Keratinocyte (primary cell): Measurements from ENCODE around the gene FDXR. TPM values are rescaled to one million over a fixed set of nuclear protein-coding genes. Genes with fewer than 3 reads are reported as not detected.

ENCODE experiments used
- DNase-seq: peaks from one replicate; pipeline ENCODE4 v3.0.0-alpha.2; 2011; ENCODE audit warnings: low read depth, missing footprints, low spot score
- FAIRE-seq: peaks from 2 replicates; lab custom pipeline; 2011; peaks lifted over from hg19 to GRCh38; lab: Jason Lieb, UNC
- H2AFZ ChIP-seq: 2 replicates; pipeline ENCODE4 v1.6.0; 2012; ENCODE audit warnings: low read length, control low read depth, inconsistent platforms; ENCODE audit not compliant: control insufficient read depth
- H3K27ac ChIP-seq: 2 replicates; pipeline ENCODE4 v1.5.1; 2011; ENCODE audit warnings: low read length; ENCODE audit not compliant: control insufficient read depth, insufficient read depth
- H3K27me3 ChIP-seq: 3 replicates; pipeline ENCODE4 v1.6.0; 2011; ENCODE audit warnings: low read length; ENCODE audit not compliant: control insufficient read depth, insufficient read depth; ENCODE audit errors: extremely low read depth
- H3K36me3 ChIP-seq, 2 experiments: 2 replicates in 1 of 2; 3 replicates in 1 of 2; pipeline ENCODE4 v1.5.1; 2011; ENCODE audit warnings: low read length in 2 of 2, mild to moderate bottlenecking in 1 of 2; ENCODE audit not compliant: control insufficient read depth in 2 of 2, insufficient read depth in 2 of 2; ENCODE audit errors: extremely low read depth in 1 of 2
- H3K4me1 ChIP-seq: 3 replicates; pipeline ENCODE4 v1.5.1; 2011; ENCODE audit warnings: low read length; ENCODE audit not compliant: control insufficient read depth, insufficient read depth; ENCODE audit errors: extremely low read depth
- H3K4me2 ChIP-seq: 3 replicates; pipeline ENCODE4 v1.6.0; 2011; ENCODE audit warnings: low read depth, low read length; ENCODE audit not compliant: control insufficient read depth, insufficient read depth; ENCODE audit errors: extremely low read depth
- H3K4me3 ChIP-seq, 3 experiments: fragments of 200-600 bp in 1 of 3; sonication (generic) in 1 of 3; 2 replicates in 2 of 3; 3 replicates in 1 of 3; pipeline ENCODE4 v1.5.1; 2011 to 2016; ENCODE audit warnings: low read length in 3 of 3, mild to moderate bottlenecking in 3 of 3, control low read depth in 2 of 3, inconsistent platforms in 1 of 3, low read depth in 1 of 3, mixed read lengths in 1 of 3, mixed run types in 1 of 3, moderate library complexity in 1 of 3; ENCODE audit not compliant: control insufficient read depth in 2 of 3, insufficient read depth in 2 of 3; ENCODE audit errors: extremely low read depth in 1 of 3
- H3K79me2 ChIP-seq: 2 replicates; pipeline ENCODE4 v1.6.0; 2012; ENCODE audit warnings: low read length; ENCODE audit not compliant: control insufficient read depth, insufficient read depth
- H3K9ac ChIP-seq: 3 replicates; pipeline ENCODE4 v1.6.0; 2011; ENCODE audit warnings: low read length; ENCODE audit not compliant: control insufficient read depth, insufficient read depth; ENCODE audit errors: extremely low read depth
- H3K9me1 ChIP-seq: 3 replicates; pipeline ENCODE4 v1.6.0; 2011; ENCODE audit warnings: low read length; ENCODE audit not compliant: control insufficient read depth, insufficient read depth; ENCODE audit errors: extremely low read depth
- H3K9me3 ChIP-seq: 2 replicates; pipeline ENCODE4 v1.5.1; 2012; ENCODE audit warnings: low read depth, low read length; ENCODE audit not compliant: control insufficient read depth
- H4K20me1 ChIP-seq: 3 replicates; pipeline ENCODE4 v1.6.0; 2011; ENCODE audit warnings: low read length; ENCODE audit not compliant: control insufficient read depth, insufficient read depth; ENCODE audit errors: extremely low read depth
- CTCF ChIP-seq, 3 experiments: IDR thresholded peaks in 1 of 3; conservative IDR thresholded peaks in 1 of 3; optimal IDR thresholded peaks in 1 of 3; 2 replicates in 2 of 3; 3 replicates in 1 of 3; pipeline versions ENCODE3 to v1.5.1; 2011; ENCODE audit warnings: low read length in 3 of 3, mild to moderate bottlenecking in 3 of 3, moderate library complexity in 2 of 3, control low read depth in 1 of 3, inconsistent platforms in 1 of 3; ENCODE audit not compliant: insufficient read depth in 2 of 3; ENCODE audit errors: extremely low read depth in 1 of 3
- EZH2 ChIP-seq: IDR thresholded peaks from one replicate; pipeline ENCODE4 v1.6.1; 2012; ENCODE audit warnings: inconsistent platforms, mild to moderate bottlenecking, low read length, moderate library complexity
- dilution Hi-C: fragments of 300-500 bp; cut with MboI; formaldehyde crosslinking; loops from one replicate; pipeline ENCODE4 v1.7.0; 2020; ENCODE audit warnings: low sequenced_read_pairs; ENCODE audit not compliant: extremely low pct_ligation_motif_present
- polyA plus RNA-seq, 5 experiments: library from polyadenylated mRNA; depleted of rRNA in 3 of 5; stranded (reverse) in 3 of 5; stranded (forward) in 1 of 5; unstranded in 1 of 5; fragments of >200 nt; gene quantifications; 1 replicate in 1 of 5; 2 replicates in 3 of 5; 3 replicates in 1 of 5; pipeline versions ENCODE4 v1.2.1 to v1.2.3, GENCODE V29; 2011 to 2012; ENCODE audit warnings: missing spikeins in 2 of 5, low read depth in 1 of 5, low replicate concordance in 1 of 5

The FDXR gene
- polyA plus RNA-seq, 1 donor (not counting 4 experiments of a cell fraction or from before 2014, with no cell fraction given): 12.0 TPM

GRCh38 chr17:74900208-74900607, 27.4 kb upstream of the FDXR start:
- Histone ChIP-seq H4K20me1 (no peaks in the 10 kb centered on the region), H3K36me3 (no peaks in the 10 kb centered on the region), H3K27me3 (peaks cover 12% of the 10 kb centered on the region), H3K79me2 (no peaks in the 10 kb centered on the region), H3K4me3 (no peak overlapping the region), H3K9ac (no peak overlapping the region), H2AFZ (no peak overlapping the region), H3K4me2 (no peak overlapping the region), H3K4me1 (peaks cover 4% of the 10 kb centered on the region), H3K9me1 (no peaks in the 10 kb centered on the region), H3K27ac (no peak overlapping the region), H3K9me3 (no peaks in the 10 kb centered on the region)
- dilution Hi-C loops: no loop called here
- TF ChIP-seq EZH2: no peak
- no peak for TF ChIP-seq CTCF (optimal IDR thresholded peaks at IDR 0.05 in 1 of 3, IDR thresholded peaks at IDR 0.05 in 1 of 3, conservative IDR thresholded peaks at IDR 0.05 in 1 of 3; ENCODE audit: extremely low read depth in 1 of 3, insufficient read depth in 2 of 3, low read length in 3 of 3)
- DNase-seq (no peak), FAIRE-seq (no peak)

DNA sequence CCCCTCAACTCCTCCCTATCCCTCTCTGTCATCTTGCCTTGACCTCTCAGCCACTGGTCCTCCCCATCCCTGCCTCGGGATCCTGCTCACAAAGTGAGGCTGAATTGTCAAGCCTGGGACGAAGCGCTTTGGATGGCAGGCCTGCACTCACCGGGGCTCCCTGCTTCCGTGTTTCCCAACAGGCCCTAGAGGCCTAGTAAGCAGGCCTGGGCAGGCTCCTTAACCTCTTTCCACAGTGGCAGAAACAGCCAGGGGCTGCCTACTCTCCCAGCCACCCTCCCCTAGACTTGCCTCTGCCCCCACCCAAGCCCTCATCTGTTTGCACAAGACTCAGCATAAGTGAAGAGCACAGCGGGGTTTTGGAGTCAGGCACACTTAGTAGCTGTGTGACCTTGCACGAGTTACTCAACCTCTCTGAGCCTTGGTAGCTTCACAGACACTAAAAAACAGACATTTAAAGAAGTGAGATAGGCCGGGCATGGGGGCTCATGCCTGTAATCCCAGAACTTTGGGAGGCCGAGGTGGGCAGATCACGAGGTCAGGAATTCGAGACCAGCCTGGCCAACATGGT, 25.7 kb upstream of the FDXR start:
- no peaks in the 10 kb centered on the region for H4K20me1 ChIP-seq
- H3K4me2 ChIP-seq: no peak overlapping the region
- no peak for TF ChIP-seq CTCF (optimal IDR thresholded peaks at IDR 0.05 in 1 of 3, IDR thresholded peaks at IDR 0.05 in 1 of 3, conservative IDR thresholded peaks at IDR 0.05 in 1 of 3; ENCODE audit: extremely low read depth in 1 of 3, insufficient read depth in 2 of 3, low read length in 3 of 3)
- no peak for TF ChIP-seq EZH2
- H3K27ac ChIP-seq: no peak overlapping the region
- H3K9me3 ChIP-seq: no peaks in the 10 kb centered on the region
- no peaks in the 10 kb centered on the region for H3K9me1 ChIP-seq
- peaks cover 28% of the 10 kb centered on the region for H3K27me3 ChIP-seq
- DNase-seq (no peak), FAIRE-seq (no peak)
- dilution Hi-C loops: no loop called here
- no peak overlapping the region for H3K4me3 ChIP-seq
- H3K36me3 ChIP-seq: no peaks in the 10 kb centered on the region
- H2AFZ ChIP-seq: peak overlapping the region; percentile 78
- H3K9ac ChIP-seq: no peak overlapping the region
- peaks cover 4% of the 10 kb centered on the region for H3K4me1 ChIP-seq
- H3K79me2 ChIP-seq: no peaks in the 10 kb centered on the region
